Peyer's patch (tissue), 4 donors: Measurements from ENCODE around the gene YOD1.

Experiments used
- CTCF ChIP-seq, 6 experiments: fragments of 450-650 bp in 4 of 6; fragments of 200-600 bp in 2 of 6; sonication (generic) in 1 of 6; IDR thresholded peaks; one replicate each; pipeline ENCODE4 v1.5.1; 2017 to 2019; ENCODE audit warnings: antibody characterized with exemption in 6 of 6, mild to moderate bottlenecking in 3 of 6, moderate library complexity in 1 of 6
- POLR2A ChIP-seq, 2 donors: fragments of 450-650 bp; IDR thresholded peaks; one replicate each; pipeline ENCODE4 v1.5.1; 2017; ENCODE audit warnings: antibody characterized with exemption in 2 of 2, mild to moderate bottlenecking in 2 of 2, moderate library complexity in 2 of 2

GRCh38 chr1:207030522-207031009 is 20.4 kb downstream of the YOD1 start:
- TF ChIP-seq CTCF (IDR thresholded peaks at IDR 0.05) (no peak), POLR2A (IDR thresholded peaks at IDR 0.05) (peak in 1 of 2 donors; percentile 50)
